Activated T-cell treated with anti-CD3 and anti-CD28 coated beads, Interleukin-2, amount 50 U/mL, for 48 hours (primary cell): ENCODE data around the gene HCST.

Experiments
- DNase-seq, 2 experiments: peaks; one replicate each; pipeline ENCODE4 v3.0.0-alpha.2; 2020

Gene HCST

GRCh38 chr19:35938282-35939224, 36.2 kb downstream of the HCST start:
- no peak for DNase-seq

- DNase-seq, result no peak
Measured at GRCh38 chr19:35939307-35940077, 37.2 kb downstream of the HCST start.

GRCh38 chr19:35940078-35940775, 37.9 kb downstream of the HCST start:
- no peak for DNase-seq

- DNase-seq, result no peak
Measured at GRCh38 chr19:35940839-35941238, 38.5 kb downstream of the HCST start.

- DNase-seq, result no peak
Measured at GRCh38 chr19:35942235-35942634, 39.9 kb downstream of the HCST start.

- no peak for DNase-seq
Measured at GRCh38 chr19:35943321-35944301, 41.3 kb downstream of the HCST start.

GRCh38 chr19:35944556-35944955, 42.2 kb downstream of the HCST start:
- DNase-seq, result no peak

- no peak for DNase-seq
Measured at GRCh38 chr19:35945121-35945790, 42.9 kb downstream of the HCST start.

GRCh38 chr19:35946203-35946602, 43.9 kb downstream of the HCST start:
- no peak for DNase-seq

- no peak for DNase-seq
Measured at GRCh38 chr19:35949131-35949530, 46.8 kb downstream of the HCST start.
